Neural crest cell (in vitro differentiated cells): ENCODE results near the gene FRAT1. TPM values are rescaled to one million over a fixed set of nuclear protein-coding genes. Genes with fewer than 3 reads are reported as not detected.

ENCODE experiments used
- DNase-seq: peaks from one replicate; pipeline ENCODE4 v3.0.0; 2021; ENCODE audit warnings: low read depth, mixed read lengths, low spot score
- H3K27ac Mint-ChIP-seq: one replicate; pipeline ENCODE4 v1.8.0; 2021; ENCODE audit warnings: mild to moderate bottlenecking, mixed read lengths; ENCODE audit not compliant: unreplicated experiment
- H3K27me3 Mint-ChIP-seq: 2 replicates; pipeline ENCODE4 v1.8.0; 2021; ENCODE audit warnings: low read depth, mild to moderate bottlenecking, mixed read lengths
- H3K36me3 Mint-ChIP-seq: 2 replicates; pipeline ENCODE4 v1.8.0; 2021; ENCODE audit warnings: low read depth, mild to moderate bottlenecking, mixed read lengths
- H3K4me1 Mint-ChIP-seq: 2 replicates; pipeline ENCODE4 v1.8.0; 2021; ENCODE audit warnings: mixed read lengths
- H3K4me3 Mint-ChIP-seq: one replicate; pipeline ENCODE4 v1.8.0; 2021; ENCODE audit warnings: mild to moderate bottlenecking, mixed read lengths
- H3K9me3 Mint-ChIP-seq: 2 replicates; pipeline ENCODE4 v1.8.0; 2021; ENCODE audit warnings: mixed read lengths
- total RNA-seq: library from RNA; stranded (reverse); gene quantifications from 2 replicates; pipeline ENCODE4 v1.2.1, GENCODE V29; 2021
- TF ChIP-seq, protein P1 (sequence below): fragments of 200-600 bp; sonication (generic); conservative IDR thresholded peaks from 2 replicates; pipeline ENCODE4 v1.5.0; 2021; ENCODE audit warnings: antibody characterized with exemption, mild to moderate bottlenecking

FRAT1 gene
- total RNA-seq, 1 donor from 2014 or later = 2.2 TPM

DNA sequence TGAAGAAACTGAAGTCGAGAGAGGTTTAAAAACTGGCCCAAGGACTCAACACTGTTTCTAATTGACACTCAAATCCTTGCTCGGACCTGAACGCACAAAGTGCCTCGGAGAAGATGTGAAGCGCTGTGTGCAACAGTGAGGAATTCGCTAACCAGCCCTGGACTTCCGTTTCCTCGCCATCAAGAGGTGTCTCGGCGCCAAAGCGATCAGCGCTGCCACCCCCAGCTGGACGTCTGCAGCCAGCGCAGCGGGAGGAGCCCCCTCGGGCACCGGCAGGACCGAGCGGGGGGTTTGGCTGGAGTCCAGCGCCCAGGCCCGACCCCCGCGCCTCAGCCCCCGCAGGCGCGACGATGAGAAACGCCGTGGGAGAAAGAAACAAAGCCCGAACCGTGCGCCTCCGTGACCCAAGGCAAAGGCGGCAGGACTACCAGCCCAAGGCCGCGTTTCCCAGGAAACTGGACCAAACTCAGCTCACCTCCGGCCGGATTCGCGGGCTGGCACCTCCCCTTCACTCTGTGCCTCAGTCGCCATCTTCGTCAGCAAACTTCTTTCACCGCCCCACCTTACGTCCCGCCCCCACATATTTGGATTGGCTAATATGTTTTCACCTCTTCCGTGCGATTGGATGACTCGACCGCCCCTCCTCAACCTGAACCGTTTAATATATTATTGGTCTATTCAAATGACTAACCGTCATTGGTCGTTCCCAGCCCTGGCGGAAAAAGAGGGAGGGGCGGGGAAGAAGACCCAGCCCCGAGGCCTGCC is 26.8 kb upstream of the FRAT1 start, which contains the start of gene ARHGAP19:
Gene ARHGAP19, minus strand, starts transcription at position 541 of the 765 bp plus-strand sequence. Its CDS starts 10 bp downstream, at position 531.
- peaks cover 18% of the 10 kb centered on the region for H3K4me1 Mint-ChIP-seq

DNA sequence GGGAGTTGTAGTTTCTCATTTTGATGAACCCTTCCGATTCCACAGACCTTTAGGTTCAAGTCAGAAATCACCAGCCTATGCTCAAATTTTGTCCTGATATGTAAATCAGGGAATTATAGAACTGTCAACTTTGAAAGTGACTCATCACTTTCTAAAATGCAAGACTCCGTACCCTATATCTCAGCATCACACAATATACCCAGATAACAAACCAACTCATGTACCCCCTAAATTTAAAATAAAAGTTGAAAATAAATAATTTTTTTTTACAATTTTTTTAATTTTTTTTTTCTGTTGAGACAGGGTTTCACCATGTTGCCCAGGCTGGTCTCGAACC is 26.2 kb upstream of the FRAT1 start:
- Mint-ChIP-seq H3K36me3 (no peaks in the 10 kb centered on the region), H3K4me1 (peaks cover 18% of the 10 kb centered on the region), H3K27me3 (no peaks in the 10 kb centered on the region), H3K9me3 (no peaks in the 10 kb centered on the region), H3K4me3 (peak overlapping the region; percentile 90), H3K27ac (no peak overlapping the region)
- TF ChIP-seq, protein P1, sequence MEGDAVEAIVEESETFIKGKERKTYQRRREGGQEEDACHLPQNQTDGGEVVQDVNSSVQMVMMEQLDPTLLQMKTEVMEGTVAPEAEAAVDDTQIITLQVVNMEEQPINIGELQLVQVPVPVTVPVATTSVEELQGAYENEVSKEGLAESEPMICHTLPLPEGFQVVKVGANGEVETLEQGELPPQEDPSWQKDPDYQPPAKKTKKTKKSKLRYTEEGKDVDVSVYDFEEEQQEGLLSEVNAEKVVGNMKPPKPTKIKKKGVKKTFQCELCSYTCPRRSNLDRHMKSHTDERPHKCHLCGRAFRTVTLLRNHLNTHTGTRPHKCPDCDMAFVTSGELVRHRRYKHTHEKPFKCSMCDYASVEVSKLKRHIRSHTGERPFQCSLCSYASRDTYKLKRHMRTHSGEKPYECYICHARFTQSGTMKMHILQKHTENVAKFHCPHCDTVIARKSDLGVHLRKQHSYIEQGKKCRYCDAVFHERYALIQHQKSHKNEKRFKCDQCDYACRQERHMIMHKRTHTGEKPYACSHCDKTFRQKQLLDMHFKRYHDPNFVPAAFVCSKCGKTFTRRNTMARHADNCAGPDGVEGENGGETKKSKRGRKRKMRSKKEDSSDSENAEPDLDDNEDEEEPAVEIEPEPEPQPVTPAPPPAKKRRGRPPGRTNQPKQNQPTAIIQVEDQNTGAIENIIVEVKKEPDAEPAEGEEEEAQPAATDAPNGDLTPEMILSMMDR = no peak
- no peak for DNase-seq

More for the DNA sequence above, 26.8 kb upstream of the FRAT1 start, which contains the start of gene ARHGAP19:
- TF ChIP-seq, protein P1 = peak; percentile 42
- H3K27me3 Mint-ChIP-seq = no peaks in the 10 kb centered on the region
- no peaks in the 10 kb centered on the region for H3K9me3 Mint-ChIP-seq
- peak; percentile 85 for DNase-seq
- peak within 1 kb of the TSS; percentile 96 for H3K27ac Mint-ChIP-seq
- no peaks in the 10 kb centered on the region for H3K36me3 Mint-ChIP-seq
- H3K4me3 Mint-ChIP-seq = peak within 1 kb of the TSS; percentile 90

DNA sequence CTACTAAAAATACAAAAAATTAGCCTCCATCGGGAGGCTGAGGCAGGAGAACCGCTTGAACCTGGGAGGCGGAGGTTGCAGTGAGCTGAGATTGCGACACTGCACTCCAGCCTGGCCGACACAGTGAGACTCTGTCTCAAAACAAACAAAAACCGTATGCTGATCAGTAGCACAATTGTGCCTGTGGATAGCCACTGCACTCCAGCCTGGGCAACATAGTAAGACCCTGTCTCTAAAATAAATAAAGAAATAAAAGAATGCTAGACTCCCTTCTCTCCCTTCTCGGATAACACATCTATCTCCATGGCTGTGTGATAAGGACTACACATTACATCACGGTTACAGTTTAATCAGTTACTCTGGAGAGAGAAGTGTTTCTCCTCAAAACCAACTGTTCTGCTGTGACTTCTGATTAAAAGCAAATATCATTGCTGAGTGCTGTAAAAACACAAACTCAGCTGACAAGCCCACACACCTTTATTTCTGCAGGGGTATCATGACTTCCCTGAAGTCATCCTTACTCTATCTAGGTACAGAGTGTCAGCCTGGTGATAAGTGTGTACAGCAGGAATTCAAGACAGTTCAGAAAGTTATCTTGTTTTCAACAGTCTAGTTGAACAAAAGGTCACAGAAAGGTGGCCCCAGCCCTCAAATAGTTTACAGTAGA is 21.4 kb upstream of the FRAT1 start:
- no peak overlapping the region for H3K27ac Mint-ChIP-seq

DNA sequence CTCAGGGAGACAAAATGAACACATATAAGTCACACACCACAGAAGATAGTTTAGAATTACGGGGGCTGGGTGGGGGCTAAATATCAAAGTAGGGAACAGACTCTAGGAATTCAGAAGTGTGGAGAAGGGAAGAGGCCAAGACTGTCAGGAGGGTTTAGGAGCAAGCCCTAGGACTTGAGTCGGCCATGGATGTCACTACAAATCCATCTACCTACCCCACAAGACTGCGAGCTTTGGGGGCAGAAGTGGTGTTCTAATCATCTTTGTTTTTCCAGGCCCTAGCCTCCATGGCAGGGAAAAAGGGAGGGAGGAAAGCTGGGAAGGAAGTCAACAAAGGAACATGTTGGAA is 20.9 kb upstream of the FRAT1 start:
- H3K9me3 Mint-ChIP-seq = no peaks in the 10 kb centered on the region
- H3K4me3 Mint-ChIP-seq = no peak overlapping the region
- no peak overlapping the region for H3K27ac Mint-ChIP-seq
- H3K27me3 Mint-ChIP-seq = no peaks in the 10 kb centered on the region
- H3K4me1 Mint-ChIP-seq = no peaks in the 10 kb centered on the region
- DNase-seq = no peak
- TF ChIP-seq, protein P1 = no peak
- no peaks in the 10 kb centered on the region for H3K36me3 Mint-ChIP-seq

More for the DNA sequence above, 21.4 kb upstream of the FRAT1 start:
- H3K4me1 Mint-ChIP-seq = peaks cover 2% of the 10 kb centered on the region
- TF ChIP-seq, protein P1 = no peak
- H3K4me3 Mint-ChIP-seq = no peak overlapping the region
- no peak for DNase-seq
- no peaks in the 10 kb centered on the region for H3K27me3 Mint-ChIP-seq
- no peaks in the 10 kb centered on the region for H3K9me3 Mint-ChIP-seq
- no peaks in the 10 kb centered on the region for H3K36me3 Mint-ChIP-seq

DNA sequence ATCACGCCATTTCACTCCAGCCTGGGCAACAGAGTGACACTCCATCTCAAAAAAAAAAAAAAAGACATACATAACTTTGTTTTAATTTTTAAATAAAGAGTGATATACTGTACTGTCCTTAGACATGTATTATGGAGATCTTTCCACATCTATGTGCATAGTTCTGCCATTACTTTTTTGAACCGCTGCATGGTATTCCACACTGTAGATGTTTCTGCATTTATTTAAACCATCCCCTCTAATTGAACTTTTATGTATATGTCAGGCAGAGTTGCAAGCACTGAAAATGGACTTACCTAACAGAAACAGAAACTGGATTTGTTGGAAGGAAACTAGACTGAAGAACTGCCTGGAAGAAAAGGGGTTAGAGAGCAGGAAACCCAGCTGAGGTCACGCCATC is 18.1 kb upstream of the FRAT1 start:
- TF ChIP-seq, protein P1 = no peak
- no peak for DNase-seq
- Mint-ChIP-seq H3K27me3 (no peaks in the 10 kb centered on the region), H3K9me3 (no peaks in the 10 kb centered on the region), H3K36me3 (no peaks in the 10 kb centered on the region), H3K27ac (no peak overlapping the region), H3K4me1 (no peaks in the 10 kb centered on the region), H3K4me3 (no peak overlapping the region)
